H1 (cell line): ENCODE data around the gene PDXP. TPM values are rescaled to one million over a fixed set of nuclear protein-coding genes. Genes with fewer than 3 reads are reported as not detected.

Experiments
- BRCA1 ChIP-seq: IDR thresholded peaks from 2 replicates; pipeline ENCODE4 v1.6.1; 2012; ENCODE audit warnings: low read depth, low read length, improper control_type of control experiment
- CBX5 ChIP-seq: fragments of 300-800, 300-1000 bp; sonication (generic); IDR thresholded peaks from 2 replicates; pipeline ENCODE4 v1.7.1; 2016; ENCODE audit warnings: antibody characterized with exemption, low read length, low read depth
- CHD2 ChIP-seq: IDR thresholded peaks from 2 replicates; pipeline ENCODE4 v1.6.1; 2012; ENCODE audit warnings: low read length, improper control_type of control experiment
- CREB1 ChIP-seq: IDR thresholded peaks from 2 replicates; pipeline ENCODE4 v1.6.1; 2012; ENCODE audit warnings: inconsistent platforms
- EGR1 ChIP-seq: IDR thresholded peaks from 2 replicates; pipeline ENCODE4 v1.6.1; 2011; ENCODE audit warnings: low read depth, low read length, borderline replicate concordance
- EZH2 ChIP-seq: fragments of 200-600 bp; sonication (generic); IDR thresholded peaks from 2 replicates; pipeline ENCODE4 v1.7.1; 2012; ENCODE audit warnings: low read depth, mild to moderate bottlenecking, moderate library complexity, low read length, inconsistent platforms; ENCODE audit not compliant: severe bottlenecking
- GTF2F1 ChIP-seq: IDR thresholded peaks from 2 replicates; pipeline ENCODE4 v1.6.1; 2012; ENCODE audit warnings: low read depth, low read length, improper control_type of control experiment, borderline replicate concordance
- HDAC2 ChIP-seq, 2 experiments: fragments of 300-600 bp in 1 of 2; sonication (generic) in 1 of 2; IDR thresholded peaks; 2 replicates each; pipeline ENCODE4 v1.6.1; 2011 to 2012; ENCODE audit warnings: low read depth in 2 of 2, low read length in 2 of 2, mild to moderate bottlenecking in 2 of 2, moderate library complexity in 2 of 2, borderline replicate concordance in 1 of 2, inconsistent platforms in 1 of 2
- HDAC6 ChIP-seq: IDR thresholded peaks from one replicate; pipeline ENCODE4 v1.7.1; 2012; ENCODE audit warnings: low read depth, mild to moderate bottlenecking, inconsistent platforms, low read length, moderate library complexity
- JUN ChIP-seq: IDR thresholded peaks from 2 replicates; pipeline ENCODE4 v1.6.1; 2011; ENCODE audit warnings: low read depth, mild to moderate bottlenecking, improper control_type of control experiment, low read length
- JUND ChIP-seq: IDR thresholded peaks from 2 replicates; pipeline ENCODE4 v1.6.1; 2011; ENCODE audit warnings: mild to moderate bottlenecking, improper control_type of control experiment, low read length
- KDM5A ChIP-seq: fragments of 200-600 bp; IDR thresholded peaks from 2 replicates; pipeline ENCODE4 v1.7.1; 2012; ENCODE audit warnings: mild to moderate bottlenecking, low read length, inconsistent platforms, mixed read lengths
- POLR2A ChIP-seq, 2 experiments: IDR thresholded peaks; 1 replicate in 1 of 2; 2 replicates in 1 of 2; pipeline ENCODE4 v1.6.1; 2011; ENCODE audit warnings: low read depth in 2 of 2, low read length in 2 of 2, mild to moderate bottlenecking in 2 of 2; ENCODE audit errors: control extremely low read depth in 1 of 2
- POLR2AphosphoS5 ChIP-seq: IDR thresholded peaks from 2 replicates; pipeline ENCODE4 v1.6.1; 2011; ENCODE audit warnings: low read depth, low read length
- POU5F1 ChIP-seq: IDR thresholded peaks from 2 replicates; pipeline ENCODE4 v1.6.1; 2011; ENCODE audit warnings: low read depth, mild to moderate bottlenecking, low read length, moderate library complexity
- RBBP5 ChIP-seq: IDR thresholded peaks from 2 replicates; pipeline ENCODE4 v1.7.1; 2012; ENCODE audit warnings: low read depth, mild to moderate bottlenecking, inconsistent platforms, low read length, moderate library complexity, borderline replicate concordance
- RXRA ChIP-seq: IDR thresholded peaks from 2 replicates; pipeline ENCODE4 v1.6.1; 2011; ENCODE audit warnings: low read depth, mild to moderate bottlenecking, low read length, moderate library complexity; ENCODE audit not compliant: insufficient read depth
- SIRT6 ChIP-seq: IDR thresholded peaks from one replicate; pipeline ENCODE4 v1.7.1; 2012; ENCODE audit warnings: low read length, inconsistent platforms
- SP1 ChIP-seq: IDR thresholded peaks from 2 replicates; pipeline ENCODE4 v1.6.1; 2011; ENCODE audit warnings: low read depth, low read length
- SUZ12 ChIP-seq: fragments of 200-600 bp; sonication (generic); IDR thresholded peaks from 2 replicates; pipeline ENCODE4 v1.6.1; 2012; ENCODE audit warnings: mild to moderate bottlenecking, inconsistent platforms, low read length, moderate library complexity, mixed read lengths
- polyA plus RNA-seq, 7 experiments: library from polyadenylated mRNA; depleted of rRNA in 3 of 7; stranded (reverse) in 5 of 7; unstranded in 2 of 7; fragments of >200 nt in 5 of 7; fragments of 200-250 nt in 2 of 7; gene quantifications; 1 replicate in 5 of 7; 2 replicates in 1 of 7; 4 replicates in 1 of 7; pipeline versions ENCODE4 v1.2.1 to v1.2.3, GENCODE V29; 2011 to 2013; ENCODE audit warnings: missing spikeins in 2 of 7, mixed read lengths in 2 of 7
- total RNA-seq: library from RNA; stranded (reverse); fragmentation: NEBNext Ultra II Directional; extraction: Animal tissue kit (Norgen Biotek cat#: 25700); gene quantifications from 2 replicates; pipeline ENCODE4 v1.2.1, GENCODE V29; 2021
- TF ChIP-seq, protein P1 (sequence below): IDR thresholded peaks from 2 replicates; pipeline ENCODE4 v1.6.1; 2012; ENCODE audit warnings: inconsistent platforms
- TF ChIP-seq, protein P2 (sequence below): IDR thresholded peaks from 2 replicates; pipeline ENCODE4 v1.6.1; 2012; ENCODE audit warnings: low read length, inconsistent platforms

Gene PDXP
- total and polyA plus RNA-seq, 2 of the 8 experiments (the other 6 are each of a cell fraction or from before 2014, with no cell fraction given), result 36.6 to 67.7 TPM

DNA sequence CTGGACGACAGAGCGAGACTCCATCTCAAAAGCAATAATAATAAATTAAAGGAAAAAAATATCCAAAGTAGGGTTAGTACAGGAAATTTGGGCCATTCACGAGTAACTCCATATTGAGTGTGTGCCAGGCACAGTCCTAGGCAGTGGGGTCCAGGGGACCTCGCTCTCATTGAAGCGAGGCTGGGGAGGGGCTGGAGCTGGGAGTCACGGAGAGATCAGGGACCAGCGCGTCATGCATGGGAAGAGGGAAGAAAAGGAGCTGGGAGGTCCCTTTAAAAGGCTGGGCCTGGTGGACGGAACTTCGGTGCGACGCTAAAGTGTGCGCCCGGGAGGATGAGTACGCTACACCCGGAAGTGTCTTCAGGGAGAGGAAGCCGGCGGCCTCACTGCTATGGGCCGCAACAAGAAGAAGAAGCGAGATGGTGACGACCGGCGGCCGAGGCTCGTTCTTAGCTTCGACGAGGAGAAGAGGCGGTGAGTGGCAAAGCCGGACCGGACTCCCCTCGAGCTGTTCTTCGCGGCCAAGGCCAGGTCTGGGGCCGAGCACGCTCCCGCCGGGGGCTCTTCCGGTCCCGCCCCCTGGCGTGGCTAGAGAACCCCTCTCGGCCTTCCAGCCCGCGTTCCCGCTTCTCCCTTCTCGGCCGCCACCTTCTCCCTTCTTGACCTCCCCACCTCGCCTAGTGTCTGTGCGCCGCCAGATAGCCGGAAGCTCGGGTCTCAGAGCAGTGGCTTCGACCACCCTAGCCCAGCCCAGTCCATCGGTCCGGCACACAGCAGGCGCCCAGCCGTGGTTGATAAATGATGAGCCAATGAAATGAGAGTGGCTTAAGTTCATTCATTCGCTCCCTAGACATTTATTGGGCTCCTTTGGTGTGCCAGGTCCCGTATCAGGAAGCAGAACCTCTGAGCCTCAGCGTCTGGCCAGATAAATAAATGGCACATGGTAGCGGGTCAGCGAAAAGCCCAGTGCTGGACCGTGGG is 27.8 kb downstream of the PDXP start, which contains the start of gene NOL12 (continued):
- TF ChIP-seq HDAC2 (IDR thresholded peaks at IDR 0.05; ENCODE audit: borderline replicate concordance in 1 of 2, low read depth in 2 of 2, low read length in 2 of 2), result peak in 1 of 2 experiments; percentile 31; a peak in 1 of 4 replicates
- TF ChIP-seq KDM5A, result peak; percentile 70
- no peak for TF ChIP-seq CBX5
- no peak; the same call in 1 of the 2 replicates for TF ChIP-seq JUND
- peak; percentile 97 for TF ChIP-seq RBBP5
- TF ChIP-seq SUZ12, result no peak
- TF ChIP-seq CREB1, result peak; percentile 86
- TF ChIP-seq CHD2, result 0 out of 2 replicates have a peak, but pooled peaks have one; percentile 7
- no peak for TF ChIP-seq GTF2F1
- TF ChIP-seq JUN, result 0 out of 2 replicates have a peak, but pooled peaks have one; percentile 44
- no peak for TF ChIP-seq BRCA1
- TF ChIP-seq POU5F1, result no peak
- TF ChIP-seq POLR2A (IDR thresholded peaks at IDR 0.05; ENCODE audit: control extremely low read depth in 1 of 2, low read depth in 2 of 2, low read length in 2 of 2), result peak in 1 of 2 experiments; percentile 88; a peak in 2 of 3 replicates
- no peak for TF ChIP-seq HDAC6
- peak; percentile 85 for TF ChIP-seq POLR2AphosphoS5
- TF ChIP-seq, protein P1, sequence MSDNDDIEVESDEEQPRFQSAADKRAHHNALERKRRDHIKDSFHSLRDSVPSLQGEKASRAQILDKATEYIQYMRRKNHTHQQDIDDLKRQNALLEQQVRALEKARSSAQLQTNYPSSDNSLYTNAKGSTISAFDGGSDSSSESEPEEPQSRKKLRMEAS, result peak; percentile 72
- TF ChIP-seq RXRA, result no peak
- TF ChIP-seq SP1, result peak; percentile 93
- TF ChIP-seq EZH2, result no peak
- no peak for TF ChIP-seq SIRT6
- TF ChIP-seq, protein P2, sequence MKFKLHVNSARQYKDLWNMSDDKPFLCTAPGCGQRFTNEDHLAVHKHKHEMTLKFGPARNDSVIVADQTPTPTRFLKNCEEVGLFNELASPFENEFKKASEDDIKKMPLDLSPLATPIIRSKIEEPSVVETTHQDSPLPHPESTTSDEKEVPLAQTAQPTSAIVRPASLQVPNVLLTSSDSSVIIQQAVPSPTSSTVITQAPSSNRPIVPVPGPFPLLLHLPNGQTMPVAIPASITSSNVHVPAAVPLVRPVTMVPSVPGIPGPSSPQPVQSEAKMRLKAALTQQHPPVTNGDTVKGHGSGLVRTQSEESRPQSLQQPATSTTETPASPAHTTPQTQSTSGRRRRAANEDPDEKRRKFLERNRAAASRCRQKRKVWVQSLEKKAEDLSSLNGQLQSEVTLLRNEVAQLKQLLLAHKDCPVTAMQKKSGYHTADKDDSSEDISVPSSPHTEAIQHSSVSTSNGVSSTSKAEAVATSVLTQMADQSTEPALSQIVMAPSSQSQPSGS, result peak; percentile 78; the same call in 1 of the 2 replicates
- TF ChIP-seq EGR1, result no peak
